ENCODE measurements around the gene CORIN. TPM values are rescaled to one million over a fixed set of nuclear protein-coding genes. Genes with fewer than 3 reads are reported as not detected.
A peak's percentile ranks its signal among the peaks of the same experiment; 100 is the strongest.

Gene CORIN
- total and polyA plus RNA-seq, 2 of the 4 experiments (the other 2 are of a cell fraction): 20.3 to 24.7 TPM

- H4K91ac ChIP-seq (ENCODE audit: insufficient read depth, low read depth, low read length): 0 out of 2 replicates have a peak overlapping the region, but pooled peaks have one; percentile 29
Observed at GRCh38 chr4:47817275-47817674, 20.6 kb downstream of the CORIN start.

More at GRCh38 chr4:47817275-47817674, 20.6 kb downstream of the CORIN start:
- no peaks in the 10 kb centered on the region; the same call in 1 of the 2 replicates for H3K27me3 ChIP-seq (ENCODE audit: control insufficient read depth, insufficient read depth, low read length)
- no peaks in the 10 kb centered on the region for H3K9me1 ChIP-seq (ENCODE audit: insufficient read depth, low read length)
- ATAC-seq (ENCODE audit: low read depth) (no peak), DNase-seq (no peak)
- no peak overlapping the region for H2BK20ac ChIP-seq (ENCODE audit: low read depth, low read length)
- no TSS peak for BruUV-seq (replicated peaks)
- H3K4me2 ChIP-seq (ENCODE audit: low read depth, low read length): no peak overlapping the region
- H3K9me3 ChIP-seq (ENCODE audit: control insufficient read depth, insufficient read depth, low read length): no peaks in the 10 kb centered on the region
- in situ Hi-C loops (cut with MboI; ENCODE audit: low sequenced_read_pairs) (no loop called here), dilution Hi-C loops (cut with HindIII; ENCODE audit: low sequenced_read_pairs, unreplicated experiment) (no loop called here), intact Hi-C loops (cut with micrococcal nuclease) (no loop called here)
- no peak overlapping the region for H3K4me3 ChIP-seq (ENCODE audit: insufficient read depth, low read depth, low read length)
- POLR2A ChIA-PET (ENCODE audit: unreplicated experiment): no interaction called here
- no peaks in the 10 kb centered on the region for H4K20me1 ChIP-seq (ENCODE audit: insufficient read depth, low read length)
- no peak overlapping the region for H2BK15ac ChIP-seq (ENCODE audit: low read depth, low read length)
- TF ChIP-seq CEBPB (IDR thresholded peaks at IDR 0.05; ENCODE audit: low read depth, low read length): no peak
- TF ChIP-seq RFX5 (IDR thresholded peaks at IDR 0.05; ENCODE audit: low read depth, low read length): no peak
- no peak for TF ChIP-seq CHD1 (IDR thresholded peaks at IDR 0.05; ENCODE audit: low read depth, low read length)
- no peak for TF ChIP-seq ELK1 (IDR thresholded peaks at IDR 0.05; ENCODE audit: borderline replicate concordance, low read depth, low read length)
- TF ChIP-seq USF2 (IDR thresholded peaks at IDR 0.05; ENCODE audit: low read depth, low read length): no peak
- no peak for TF ChIP-seq CTCF (conservative IDR thresholded peaks at IDR 0.05; ENCODE audit: low read depth, low read length)
- no peak for TF ChIP-seq MXI1 (IDR thresholded peaks at IDR 0.05; ENCODE audit: borderline replicate concordance, low read depth, low read length)
- TF ChIP-seq SMC3 (IDR thresholded peaks at IDR 0.05; ENCODE audit: low read depth, low read length): no peak
- TF ChIP-seq POLR2A (IDR thresholded peaks at IDR 0.05; ENCODE audit: low read depth, low read length): no peak
- TF ChIP-seq NFE2L2 (IDR thresholded peaks at IDR 0.05; ENCODE audit: low read depth, low read length): no peak
- TF ChIP-seq RCOR1 (IDR thresholded peaks at IDR 0.05; ENCODE audit: insufficient replicate concordance, low read length): no peak
- no peak for TF ChIP-seq FOS (IDR thresholded peaks at IDR 0.05; ENCODE audit: low read depth, low read length)
- no peak for TF ChIP-seq MAFK (IDR thresholded peaks at IDR 0.05; ENCODE audit: low read depth, low read length)
- H4K5ac ChIP-seq (ENCODE audit: low read depth, low read length): no peak overlapping the region
- no peaks in the 10 kb centered on the region; the same call in 1 of the 2 replicates for H3K4me1 ChIP-seq (ENCODE audit: control insufficient read depth, insufficient read depth, low read length)
- no peaks in the 10 kb centered on the region for H3K79me1 ChIP-seq (ENCODE audit: low read depth in 1 of 2, low read length in 2 of 2)
- H4K8ac ChIP-seq (ENCODE audit: low read depth in 2 of 2, low read length in 2 of 2): no peak overlapping the region
- H3K9ac ChIP-seq (ENCODE audit: low read depth, low read length): no peak overlapping the region
- no peak overlapping the region for H3K56ac ChIP-seq (ENCODE audit: extremely low read depth, insufficient read depth, low read length)
- no peak overlapping the region for H2BK120ac ChIP-seq (ENCODE audit: low read depth, low read length)
- no peak overlapping the region for H3K23ac ChIP-seq (ENCODE audit: low read depth, low read length)
- no peak overlapping the region for H3K27ac ChIP-seq (ENCODE audit: insufficient read depth, low read length)
- H3K18ac ChIP-seq (ENCODE audit: low read depth, low read length): no peak overlapping the region
- no peaks in the 10 kb centered on the region for H3K36me3 ChIP-seq (ENCODE audit: control insufficient read depth, insufficient read depth, low read length)
- no peak overlapping the region for H3K4ac ChIP-seq (ENCODE audit: low read depth, low read length)
- H2BK5ac ChIP-seq (ENCODE audit: low read depth, low read length, poor library complexity, severe bottlenecking): no peak overlapping the region
- H2AK9ac ChIP-seq (replicated peaks; ENCODE audit: low read depth, low read length, poor library complexity): no peak overlapping the region
- H3K14ac ChIP-seq (replicated peaks; ENCODE audit: low read depth, low read length): no peak overlapping the region
- H2AFZ ChIP-seq (replicated peaks; ENCODE audit: low read length, poor library complexity): no peak overlapping the region
- no peak overlapping the region for H2AK5ac ChIP-seq (ENCODE audit: low read depth, low read length)
- CTCF ChIA-PET: interaction anchor here (1.2 kb wide), 1 partner anchor 19 kb away, joined by 4 read pairs; no protein-coding TSS in a partner anchor
